HG03521 (cell line): ENCODE measurements around the gene RAD51B.
"Not testable (repeated sequence)": the region's sequence is repeated elsewhere in the genome, so short reads cannot be mapped to it uniquely, and the experiment has no call there.

Experiments used
- ATAC-seq: cut with Tn5 transposase; IDR thresholded peaks from one replicate; pipeline ENCODE4 v1.9.1; 2021; ENCODE audit warnings: mild to moderate bottlenecking, moderate library complexity; ENCODE audit not compliant: unreplicated experiment

RAD51B gene

GRCh38 chr14:68762953-68763764 lies 943.6 kb downstream of the RAD51B start:
- ATAC-seq = no peak

- ATAC-seq = not testable (repeated sequence)
These were observed 944.3 kb downstream of the RAD51B start for GRCh38 chr14:68763843-68764242.

DNA sequence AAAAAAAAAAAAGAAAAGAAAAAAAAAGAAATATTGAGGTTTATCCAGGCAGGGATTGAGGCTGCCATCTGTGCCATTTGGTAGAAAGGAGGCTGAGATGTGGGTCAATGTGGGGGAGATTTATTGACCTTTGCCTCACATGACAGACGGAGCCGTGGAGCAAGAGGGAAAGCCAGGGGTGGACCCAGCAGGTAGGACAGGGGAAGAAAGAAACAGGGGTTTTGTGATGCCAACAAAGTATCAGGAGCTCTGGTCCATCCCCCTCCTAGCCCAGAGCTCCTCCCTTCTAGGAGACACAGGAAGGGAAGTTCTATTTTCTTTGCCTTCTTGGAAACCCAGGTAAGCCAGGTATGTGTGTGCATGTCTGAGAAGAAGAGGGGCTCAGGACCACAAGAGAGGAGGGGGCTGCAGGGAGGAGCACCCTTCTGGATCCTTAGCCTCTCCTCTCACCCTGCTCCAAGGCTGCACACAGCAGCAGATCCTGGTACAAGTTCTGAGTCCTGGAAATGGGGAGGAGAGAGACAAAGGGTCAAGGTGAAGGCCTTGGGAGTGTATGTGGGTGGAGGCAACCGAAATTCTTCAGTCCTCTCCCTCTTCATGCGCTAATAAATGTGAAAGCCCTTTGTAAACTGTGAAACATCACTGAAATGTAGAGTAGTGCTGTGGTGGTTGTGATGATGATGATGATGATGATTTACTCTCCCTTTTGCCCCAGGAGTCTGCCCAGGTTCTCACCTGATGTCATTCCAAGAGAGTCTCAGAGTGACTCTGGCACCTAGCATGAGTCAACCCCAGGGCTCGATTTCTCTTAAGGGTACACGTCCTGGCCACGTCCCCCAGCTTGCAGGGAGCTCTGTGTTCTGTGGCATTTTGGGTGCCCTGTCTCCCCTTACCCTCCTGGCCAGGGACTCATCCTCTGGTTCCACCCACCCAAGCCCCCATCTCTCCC lies 947.0 kb downstream of the RAD51B start:
- ATAC-seq = no peak

DNA sequence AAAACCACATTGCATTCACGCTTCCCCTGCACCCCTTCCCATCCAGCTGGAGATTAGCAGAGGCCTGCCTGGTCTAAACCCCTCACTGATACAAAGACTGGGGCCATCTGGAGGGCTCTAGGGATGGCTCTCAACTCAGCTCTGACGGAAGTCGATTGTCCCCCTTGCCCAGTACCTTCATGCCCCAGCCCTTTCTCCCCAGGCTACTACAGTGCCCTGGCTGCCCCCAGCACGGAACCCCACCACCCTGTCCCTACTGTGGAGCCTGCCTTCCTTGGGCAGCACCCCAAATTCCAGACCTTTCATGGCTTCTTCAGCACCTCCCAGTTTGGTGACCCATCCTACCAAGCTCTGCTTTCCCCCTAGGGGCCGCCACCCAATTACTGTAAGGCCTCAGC lies 947.7 kb downstream of the RAD51B start:
- ATAC-seq = no peak

DNA sequence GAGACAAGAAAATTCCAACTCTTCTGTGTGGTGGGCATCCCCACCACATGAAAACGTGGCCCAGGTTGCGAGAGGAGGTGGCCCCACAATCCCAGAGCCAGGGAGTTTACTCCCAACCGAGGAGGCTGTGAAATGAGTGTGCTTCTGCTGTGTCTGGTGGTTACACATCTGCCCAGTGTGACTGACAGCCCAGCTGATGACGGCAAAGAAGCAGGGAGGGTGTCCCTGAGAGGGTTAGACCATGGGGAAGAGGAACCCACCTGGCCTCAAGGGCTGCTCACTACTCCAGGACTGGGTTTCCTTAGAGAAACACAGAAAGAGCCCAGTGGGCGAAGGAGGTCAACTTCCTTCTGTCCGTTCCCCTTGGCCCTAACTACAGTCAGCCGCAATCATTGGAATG lies 948.7 kb downstream of the RAD51B start:
- ATAC-seq = no peak

GRCh38 chr14:68770051-68770450 lies 950.5 kb downstream of the RAD51B start:
- ATAC-seq = no peak

- ATAC-seq = no peak
These were observed 951.1 kb downstream of the RAD51B start for GRCh38 chr14:68770553-68771286.

GRCh38 chr14:68771631-68772030 lies 952.1 kb downstream of the RAD51B start:
- no peak for ATAC-seq

GRCh38 chr14:68772761-68773381 lies 953.3 kb downstream of the RAD51B start:
- ATAC-seq = no peak

DNA sequence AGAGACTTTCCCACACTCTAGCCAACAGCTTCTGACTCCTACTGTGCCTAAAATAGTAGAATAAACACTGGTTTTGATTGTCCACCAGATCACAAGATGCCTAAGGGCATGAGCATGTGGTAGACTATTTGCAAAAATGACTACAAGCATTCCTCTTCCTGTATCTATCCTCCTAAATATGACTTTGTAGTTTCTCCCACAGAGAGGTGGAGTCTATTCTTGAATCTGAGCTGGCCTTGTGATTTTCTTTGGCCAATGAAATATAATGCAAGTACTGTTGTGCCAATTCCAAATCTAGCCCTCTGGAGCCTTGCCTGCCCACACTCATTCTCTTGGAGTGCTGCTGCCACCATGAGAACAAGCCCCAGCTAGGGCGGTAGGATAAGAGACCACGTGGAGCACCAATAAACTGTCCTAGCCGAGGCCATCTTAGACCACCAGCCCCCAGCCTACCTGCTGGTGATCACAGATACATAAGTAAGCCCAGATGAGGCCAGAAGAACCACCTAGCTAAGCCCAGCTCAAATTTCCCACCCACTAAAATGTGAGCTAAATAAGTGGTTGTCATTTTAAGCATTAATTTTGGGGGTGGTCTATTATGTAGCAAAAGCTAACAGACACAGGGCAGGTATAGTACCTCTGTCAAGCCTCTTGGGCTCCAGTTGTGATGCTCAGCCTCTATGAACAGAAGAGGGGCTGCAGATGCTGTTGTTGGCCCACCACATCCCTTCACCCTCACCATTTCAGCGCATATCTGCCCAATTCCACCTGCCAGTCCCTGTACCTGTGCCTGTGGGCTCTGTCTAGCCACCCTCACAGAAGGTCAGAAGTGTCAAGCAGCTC lies 955.4 kb downstream of the RAD51B start:
- ATAC-seq = no peak

DNA sequence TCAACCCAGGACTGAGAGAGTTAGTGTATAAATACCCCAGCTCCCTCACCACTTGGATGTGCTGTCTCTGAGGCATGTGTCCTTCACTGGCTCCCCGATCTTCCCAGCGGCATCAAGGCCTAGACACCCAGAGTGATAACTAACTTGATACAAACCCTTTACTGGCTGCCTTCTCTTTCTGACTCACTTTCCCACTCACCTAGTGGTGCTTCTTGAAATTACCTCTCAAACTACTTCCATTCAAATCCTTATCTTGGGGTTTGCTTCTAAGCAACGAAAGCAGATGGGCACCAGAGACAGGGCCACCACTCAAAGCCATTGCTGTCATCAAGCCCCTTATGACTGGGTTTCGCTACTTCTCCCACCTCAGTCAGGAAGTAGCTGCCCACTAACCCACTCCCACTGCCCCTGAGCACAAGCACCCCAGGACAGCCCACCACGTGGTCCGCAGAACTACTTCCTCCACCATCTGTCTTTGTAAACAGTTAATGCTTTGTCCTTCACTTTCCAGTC lies 956.1 kb downstream of the RAD51B start:
- no peak for ATAC-seq

DNA sequence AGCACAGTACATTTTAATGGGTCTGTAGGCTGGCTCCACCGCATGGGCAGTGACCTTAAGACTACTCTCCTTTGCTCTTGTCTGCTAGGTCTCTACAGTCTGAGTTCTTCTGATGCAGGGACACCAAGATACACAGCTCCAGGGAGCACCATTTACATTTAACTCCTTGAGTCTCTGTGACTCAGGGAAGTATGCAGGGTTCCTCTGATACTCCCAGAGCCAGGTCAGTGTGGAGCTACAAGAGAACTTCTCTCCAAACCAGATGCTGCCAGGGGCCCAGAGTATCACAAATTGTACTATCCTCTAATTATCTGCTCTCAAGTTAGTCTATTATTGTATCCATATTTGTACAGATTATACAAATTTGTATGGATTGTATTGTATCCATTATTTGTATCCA lies 958.1 kb downstream of the RAD51B start:
- no peak for ATAC-seq
